HG02571 (cell line): Measurements from ENCODE around the gene ZDHHC16.
A peak's percentile ranks its signal among the peaks of the same experiment; 100 is the strongest.
"Not testable (repeated sequence)": the region's sequence is repeated elsewhere in the genome, so short reads cannot be mapped to it uniquely, and the experiment has no call there.

Experiments
- ATAC-seq: cut with Tn5 transposase; IDR thresholded peaks from one replicate; pipeline ENCODE4 v1.9.1; 2021; ENCODE audit warnings: mild to moderate bottlenecking, moderate library complexity; ENCODE audit not compliant: unreplicated experiment

The ZDHHC16 gene

DNA sequence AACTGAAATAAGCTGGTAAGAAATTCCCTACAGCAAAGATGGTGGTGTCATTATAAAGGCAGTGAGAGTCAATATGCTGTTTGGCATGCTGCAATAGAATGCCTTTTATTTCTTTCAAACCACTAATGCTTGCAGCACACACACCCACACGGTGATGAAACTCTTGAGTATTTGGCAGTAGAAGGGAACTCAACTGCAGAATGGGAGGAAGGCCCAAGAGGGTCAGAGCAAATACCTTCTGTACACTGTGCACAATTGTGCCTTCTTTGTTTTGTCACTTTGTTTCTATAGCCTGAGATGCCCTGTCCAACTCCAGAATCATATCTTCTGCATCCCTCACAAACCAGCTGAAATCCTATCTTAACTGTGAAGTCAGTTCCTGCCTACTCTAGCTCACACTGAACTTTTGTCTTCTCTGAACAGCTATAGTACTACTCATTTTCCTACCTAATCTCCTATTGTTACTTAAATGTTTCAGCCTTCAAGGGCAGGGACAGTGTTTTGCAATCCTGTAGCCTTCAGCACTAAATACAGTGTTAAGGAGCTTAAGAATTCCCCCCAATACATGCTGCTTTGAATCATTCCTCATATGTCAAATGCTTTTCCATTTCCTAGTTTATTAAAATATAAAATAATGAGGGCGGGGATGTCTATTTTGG, 30.1 kb downstream of the ZDHHC16 start:
- ATAC-seq, result no peak

DNA sequence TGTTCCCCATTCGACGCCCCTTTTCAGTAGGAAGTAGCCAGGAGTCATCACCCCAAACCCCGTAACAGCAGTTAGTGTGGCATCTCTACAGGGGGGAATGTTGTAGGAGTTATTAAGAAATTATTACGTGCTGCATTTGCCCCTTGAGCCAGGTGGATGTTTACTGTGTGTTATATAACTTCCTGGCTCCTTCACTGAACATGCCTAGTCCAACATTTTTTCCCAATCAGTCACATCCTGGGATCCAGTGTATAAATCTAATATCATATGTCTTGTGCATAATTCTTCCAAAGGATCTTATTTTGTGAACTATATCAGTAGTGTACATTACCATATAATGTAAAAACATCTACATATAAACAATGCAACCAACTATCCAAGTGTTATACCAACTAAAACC, 33.4 kb downstream of the ZDHHC16 start:
- ATAC-seq, result not testable (repeated sequence)

DNA sequence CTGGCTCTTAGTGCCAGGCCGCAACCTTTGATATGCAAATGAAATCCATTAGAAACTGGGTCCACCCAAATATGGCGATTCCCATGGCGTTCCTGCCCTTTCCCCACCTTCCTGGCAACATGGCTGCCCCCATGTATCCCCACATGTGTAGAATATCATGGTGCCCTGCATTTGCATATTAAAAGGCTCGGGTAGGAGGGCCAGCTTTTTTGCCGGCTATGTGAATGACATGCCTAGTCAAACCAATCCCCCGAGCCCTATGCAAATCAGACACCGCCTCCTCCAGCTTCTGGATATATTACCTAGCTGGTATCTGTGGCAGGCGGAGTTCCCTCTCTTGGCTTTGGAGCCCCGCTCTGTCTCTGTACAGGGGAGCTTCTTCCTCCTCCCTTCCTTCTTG, 34.0 kb downstream of the ZDHHC16 start:
- ATAC-seq, result no peak

DNA sequence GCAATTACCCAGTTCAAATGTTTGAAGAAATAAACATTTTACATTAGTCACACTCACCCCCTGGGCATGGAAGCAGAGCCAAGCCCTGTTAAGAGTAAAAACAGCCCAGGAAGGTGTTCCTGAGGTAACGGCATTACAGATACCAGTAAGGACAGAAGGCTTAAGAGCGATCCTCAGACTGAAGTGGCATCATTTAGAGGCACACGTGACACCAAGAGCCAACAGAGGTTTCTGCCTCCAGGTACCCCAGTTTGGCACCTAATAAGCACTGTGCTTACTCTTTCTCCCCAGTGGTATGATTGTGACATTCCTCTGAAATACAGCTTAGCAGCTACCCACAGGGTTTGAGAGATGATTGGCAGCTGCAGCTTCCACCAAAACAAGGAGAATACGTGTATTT, 35.1 kb downstream of the ZDHHC16 start:
- no peak for ATAC-seq

DNA sequence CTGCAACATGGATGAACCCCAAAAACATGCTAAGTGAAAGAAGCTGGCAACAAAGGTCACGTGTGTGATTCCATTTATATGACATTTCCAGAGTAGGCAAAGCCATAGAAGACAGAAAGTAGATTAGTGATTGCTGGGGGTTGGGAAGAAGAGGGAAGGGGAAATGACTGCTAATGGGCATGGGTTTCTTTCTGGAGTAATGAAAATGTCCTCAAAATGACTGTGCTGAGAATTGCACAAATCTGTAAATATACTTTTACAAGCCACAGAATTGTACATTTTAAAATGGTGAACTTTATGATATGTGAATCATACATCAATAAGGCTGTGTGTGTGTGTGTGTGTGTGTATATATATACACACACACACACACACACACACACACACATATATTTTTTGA, 36.4 kb downstream of the ZDHHC16 start:
- ATAC-seq, result no peak

DNA sequence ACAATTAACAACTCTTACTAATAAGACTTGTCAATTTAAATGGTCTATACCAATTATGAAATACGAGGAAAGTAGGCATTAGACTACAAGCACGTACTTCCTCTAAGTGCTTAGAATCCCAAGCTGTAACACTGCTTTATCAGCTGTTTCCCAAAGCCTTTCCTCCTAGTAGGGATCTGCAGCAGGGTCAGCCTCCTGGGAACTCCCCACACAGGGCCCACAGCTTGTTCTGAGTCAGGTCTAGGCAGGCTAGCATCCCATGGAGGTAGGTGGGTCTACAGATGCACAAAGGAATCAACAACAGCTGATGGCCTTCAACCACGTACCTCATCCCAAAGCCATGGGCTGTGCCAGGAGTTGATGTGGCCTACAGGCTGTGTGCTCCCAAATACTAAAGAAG, 37.5 kb downstream of the ZDHHC16 start:
- ATAC-seq, result no peak

DNA sequence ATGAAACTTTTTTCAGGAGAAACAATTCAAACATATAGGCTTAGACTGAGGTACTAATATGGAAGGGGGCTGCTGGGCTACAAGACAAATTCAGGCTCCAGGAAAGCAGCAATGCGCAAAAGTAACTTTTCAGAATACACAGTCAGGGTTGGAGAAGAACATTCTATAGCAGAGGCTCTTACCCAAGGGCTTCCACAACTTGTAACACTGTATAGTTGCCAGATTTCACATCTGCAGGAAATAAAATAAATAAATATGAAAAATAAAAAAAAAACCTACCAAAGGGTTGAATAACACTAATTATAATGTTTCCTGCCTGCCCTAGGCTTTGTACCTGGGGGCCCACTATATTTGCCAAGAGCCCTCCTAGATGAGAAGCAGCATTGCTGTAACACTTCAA, 37.9 kb downstream of the ZDHHC16 start:
- ATAC-seq, result no peak

DNA sequence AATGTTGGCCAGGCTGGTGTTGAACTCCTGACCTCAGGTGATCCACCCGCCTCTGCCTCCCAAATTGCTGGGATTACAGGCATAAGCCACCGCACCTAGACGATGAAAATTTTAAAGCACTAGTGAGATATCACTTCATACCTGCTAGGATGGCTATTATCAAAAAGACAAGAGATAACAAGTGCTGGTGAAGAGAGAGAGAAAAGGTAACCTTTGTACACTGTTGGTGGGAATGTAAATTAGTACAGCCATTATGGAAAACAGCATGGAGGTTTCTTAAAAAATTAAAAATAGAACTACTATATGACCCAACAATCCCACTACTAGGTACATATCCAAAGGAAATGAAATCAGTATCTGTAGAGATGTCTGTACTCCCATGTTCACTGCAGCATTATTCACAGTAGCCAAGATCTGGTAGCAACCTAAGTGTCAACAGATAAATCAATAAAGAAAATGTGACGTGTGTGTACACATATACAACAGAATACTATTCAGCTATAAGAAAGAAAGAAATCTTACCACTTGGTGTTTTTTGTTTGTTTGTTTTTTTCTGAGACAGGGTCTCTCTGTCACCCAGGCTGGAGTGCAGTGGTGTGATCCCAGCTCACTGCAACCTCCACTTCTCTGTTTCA, 39.8 kb downstream of the ZDHHC16 start:
- ATAC-seq, result no peak

DNA sequence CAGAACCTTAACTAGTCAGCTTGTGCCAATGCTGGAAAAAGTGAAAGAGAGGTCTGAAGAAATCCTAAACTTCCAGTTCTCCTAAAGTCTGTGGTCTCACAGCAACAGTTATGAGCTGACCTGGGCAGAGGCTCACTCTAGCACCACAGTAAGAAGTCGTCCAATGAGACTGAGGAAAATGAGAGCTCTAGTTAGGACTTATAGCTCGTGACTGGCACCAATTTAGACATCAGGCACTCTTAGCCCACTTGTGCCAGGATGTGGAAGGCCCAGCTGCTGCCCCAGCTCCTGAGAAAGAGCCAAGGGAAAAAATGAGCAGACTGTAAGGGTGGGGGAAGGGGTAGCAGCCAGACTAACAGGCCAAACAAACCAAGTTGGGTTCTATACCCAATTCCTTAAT, 44.6 kb downstream of the ZDHHC16 start:
- no peak for ATAC-seq

DNA sequence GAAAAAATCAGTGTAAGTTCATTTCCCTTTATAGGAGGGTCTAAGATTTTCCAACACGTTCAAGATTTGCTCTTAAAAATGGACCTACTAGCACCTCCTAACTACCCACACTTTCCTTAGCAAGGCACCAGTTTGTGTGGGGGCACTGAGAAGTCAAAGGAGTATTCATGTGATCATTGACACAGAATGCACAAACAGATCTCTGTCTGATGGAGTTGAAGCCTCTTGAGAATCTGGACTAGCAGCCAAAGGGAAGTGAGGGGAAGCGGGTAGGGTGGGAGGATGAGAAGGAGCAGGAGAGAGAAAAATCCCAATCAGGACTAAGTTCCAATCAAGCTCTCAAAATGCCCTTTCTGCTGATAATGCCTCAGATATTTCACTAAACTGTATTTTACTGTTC, 48.2 kb downstream of the ZDHHC16 start:
- no peak for ATAC-seq

DNA sequence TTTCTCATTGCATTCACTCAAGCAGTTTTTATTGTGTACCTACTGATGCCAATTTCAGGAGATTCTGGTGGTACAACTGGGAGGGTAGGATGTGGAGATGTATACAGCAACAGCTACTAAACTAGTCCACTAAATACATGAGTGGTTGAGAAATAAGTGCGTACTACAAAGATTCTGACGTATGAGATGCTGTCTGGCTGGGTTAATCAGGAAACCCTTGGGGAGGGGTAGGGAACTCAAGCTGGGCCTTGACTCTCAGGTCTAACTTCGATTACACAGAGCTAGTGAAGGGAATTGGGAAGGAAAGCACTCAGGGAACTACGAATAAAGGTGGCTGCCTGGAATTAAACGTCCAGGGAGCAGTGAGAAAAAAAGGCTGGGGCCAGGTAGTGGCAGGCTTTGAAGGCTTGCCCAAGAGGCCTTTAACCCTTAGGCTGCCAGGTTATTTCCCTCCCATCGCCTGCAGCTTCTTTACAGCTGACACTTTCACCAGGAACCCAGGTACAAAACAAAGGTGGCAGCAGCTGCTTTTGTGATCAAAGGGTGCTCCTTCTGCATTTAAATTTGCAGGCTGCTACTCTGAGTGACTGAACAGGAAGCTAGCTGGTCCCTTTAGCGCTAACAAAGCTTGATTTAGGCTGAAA, 49.0 kb downstream of the ZDHHC16 start:
- no peak for ATAC-seq

DNA sequence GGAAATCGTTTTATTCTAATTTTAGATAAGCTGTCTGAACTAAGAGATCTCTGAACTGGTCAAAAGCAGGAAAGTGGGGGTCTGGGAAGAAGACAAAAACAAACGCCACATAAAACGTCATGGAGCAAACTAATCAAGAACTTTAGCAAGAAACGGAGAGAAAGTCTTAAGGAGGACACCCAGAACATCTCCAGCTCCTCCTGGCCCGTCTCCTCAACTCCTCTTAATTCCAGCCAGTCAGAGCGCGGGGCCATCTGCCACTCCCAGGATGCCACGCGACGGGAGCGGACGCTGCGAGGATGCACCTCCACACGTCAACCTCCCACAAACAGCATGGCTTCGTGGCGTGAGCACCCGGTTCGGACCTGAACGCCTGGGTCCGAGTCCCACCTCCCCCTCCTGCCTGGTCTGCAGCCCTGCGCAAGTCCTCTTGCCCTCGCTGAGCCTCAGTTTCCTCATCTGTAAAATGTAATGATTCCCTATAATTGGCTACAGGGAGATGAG, 51.6 kb downstream of the ZDHHC16 start:
- peak; percentile 23 for ATAC-seq

DNA sequence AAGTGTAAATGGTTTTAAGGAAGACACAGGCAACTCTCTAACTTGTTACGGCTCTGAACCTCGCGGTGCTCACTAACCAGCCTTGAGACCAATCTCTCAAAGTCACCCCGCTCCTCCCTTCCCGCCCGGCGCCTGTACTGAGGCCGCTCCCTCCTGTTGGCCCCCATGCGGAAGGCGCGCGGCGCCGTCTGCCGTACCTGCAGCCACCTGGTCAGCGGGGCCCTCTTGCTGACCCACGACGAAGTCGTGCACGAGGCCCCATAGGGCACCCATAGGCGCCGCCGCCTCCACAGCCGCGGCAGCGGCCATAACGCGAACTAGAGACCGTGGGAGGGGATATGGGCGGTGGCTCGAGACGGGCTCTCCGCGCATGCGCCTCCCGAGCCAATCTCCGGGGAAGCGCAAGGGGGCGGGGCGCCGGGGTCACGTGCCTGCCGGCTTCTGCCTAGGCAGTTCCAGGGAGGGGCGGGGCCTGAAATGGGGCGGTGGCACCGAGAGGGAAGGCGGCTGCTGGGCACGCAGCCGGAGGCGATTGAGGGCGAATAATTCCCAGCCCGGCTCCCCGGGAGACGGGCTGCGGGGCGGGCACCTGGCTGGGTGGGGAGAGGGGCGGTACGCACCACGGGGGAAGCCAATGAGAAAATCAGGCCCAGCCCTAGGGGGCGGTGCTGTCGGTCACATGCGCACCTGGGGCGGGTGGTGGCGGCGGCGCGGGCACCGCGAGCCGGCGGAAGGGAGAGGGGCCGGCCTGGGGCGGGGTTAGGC, 52.3 kb downstream of the ZDHHC16 start, which contains the start of gene MMS19:
MMS19 (minus strand) TSS at position 347 of the 765 bp plus-strand sequence; CDS start at position 309, 38 bp downstream.
- peak; percentile 91 for ATAC-seq

DNA sequence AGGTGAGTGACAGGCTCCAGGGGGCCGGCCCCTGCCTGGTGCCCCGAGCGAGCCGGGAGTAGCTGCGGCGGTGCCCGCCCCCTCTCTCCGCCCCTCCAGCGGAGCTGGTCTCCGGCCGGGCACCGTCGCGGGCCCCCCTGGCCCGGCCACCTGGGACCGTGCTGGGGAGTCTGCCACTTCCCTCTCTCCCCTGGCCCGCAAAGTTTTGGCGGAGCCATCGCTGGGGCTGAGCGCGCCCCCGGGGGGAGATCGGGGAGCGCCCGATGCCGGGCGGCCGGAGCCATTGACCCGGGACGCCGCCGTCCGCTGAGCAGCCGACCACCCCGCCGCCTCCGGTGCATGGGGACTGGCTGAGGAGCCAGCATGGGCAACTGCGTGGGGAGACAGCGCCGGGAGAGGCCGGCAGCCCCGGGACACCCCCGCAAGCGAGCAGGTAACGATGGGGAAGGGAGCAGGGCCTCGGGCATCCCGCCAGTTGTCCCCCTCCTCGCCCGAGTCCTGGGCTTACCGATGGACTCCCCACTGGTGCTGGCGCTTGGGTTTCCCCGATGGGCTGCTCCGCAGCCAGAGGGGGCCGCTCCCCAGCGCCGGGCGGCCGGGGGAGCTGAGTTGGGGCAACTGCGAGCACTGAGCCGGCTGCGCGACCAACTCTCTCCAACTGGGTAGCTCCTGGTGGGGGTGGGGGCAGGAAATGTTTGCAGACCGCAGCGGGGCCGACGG, 53.0 kb downstream of the ZDHHC16 start, which contains the start of gene UBTD1:
UBTD1 (plus strand) TSS at position 84 of the 720 bp plus-strand sequence; CDS start at position 364, 280 bp downstream.
- ATAC-seq, result peak; percentile 9

DNA sequence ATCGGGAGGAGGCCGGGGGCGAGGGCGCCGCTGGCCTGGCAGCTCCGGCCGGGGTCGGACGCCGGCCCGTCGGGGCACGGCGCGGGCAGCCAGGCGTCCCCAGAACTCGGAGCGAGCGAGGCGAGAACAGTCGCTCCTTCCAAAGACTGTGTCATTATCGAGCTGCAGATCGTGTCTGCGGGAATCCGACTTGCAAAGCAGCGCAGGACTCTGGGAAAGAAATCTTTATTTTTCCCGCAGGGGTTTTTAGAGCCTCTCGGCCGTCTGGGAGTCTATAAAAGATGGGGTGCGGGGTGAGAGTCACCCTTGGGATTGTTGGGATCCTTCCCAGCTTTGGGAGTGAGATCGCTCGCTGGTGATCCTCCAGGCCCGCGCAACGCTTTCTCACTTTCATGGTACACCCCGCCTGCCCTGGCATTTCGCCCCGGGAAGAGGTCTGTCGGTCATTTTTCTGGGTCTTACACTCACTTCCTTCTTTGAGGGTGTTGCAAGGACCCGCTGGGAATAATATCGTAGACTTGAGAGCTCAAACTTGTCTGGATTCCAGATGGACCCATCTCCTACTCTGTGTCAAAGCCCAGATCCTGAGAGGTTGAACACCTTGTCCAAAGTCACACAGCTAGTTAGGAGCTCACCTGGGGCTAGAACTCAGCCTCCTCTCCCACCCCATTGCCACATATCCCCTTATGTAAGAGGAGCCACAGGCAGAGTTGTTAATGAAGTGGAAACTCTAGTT, 53.8 kb downstream of the ZDHHC16 start:
- ATAC-seq, result no peak

DNA sequence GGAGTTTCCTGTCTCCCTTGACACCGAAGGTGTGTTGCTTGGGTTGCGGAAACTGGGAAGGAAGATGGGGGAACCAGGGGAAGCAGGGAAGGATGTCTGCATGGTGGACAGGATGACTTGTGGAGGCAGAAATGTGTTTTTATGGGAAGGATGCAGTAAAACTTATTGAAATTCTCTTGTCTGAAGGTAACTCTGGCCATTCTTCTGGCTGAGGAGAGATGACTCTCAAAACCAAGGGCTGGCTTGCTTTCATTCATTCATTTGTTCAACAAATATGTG, 54.3 kb downstream of the ZDHHC16 start:
- ATAC-seq, result no peak

DNA sequence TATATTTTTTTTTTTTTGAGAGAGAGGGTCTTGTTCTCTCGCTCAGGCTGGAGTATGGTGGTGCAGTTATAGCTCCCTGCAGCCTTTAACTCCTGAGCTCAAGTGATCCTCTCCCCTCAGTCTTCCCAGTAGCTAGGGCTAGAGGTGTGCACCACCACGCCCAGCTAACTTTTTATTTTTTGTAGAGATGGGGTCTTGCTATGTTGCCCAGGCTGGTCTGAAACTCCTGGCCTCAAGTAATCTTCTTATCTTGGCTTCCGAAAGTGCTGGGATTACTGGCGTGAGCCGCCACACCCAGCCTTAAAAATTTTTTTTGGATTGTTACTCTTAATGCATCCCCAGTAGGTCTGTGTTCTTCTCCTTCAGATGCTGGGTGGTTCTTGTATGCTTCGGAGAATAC, 56.9 kb downstream of the ZDHHC16 start:
- no peak for ATAC-seq

DNA sequence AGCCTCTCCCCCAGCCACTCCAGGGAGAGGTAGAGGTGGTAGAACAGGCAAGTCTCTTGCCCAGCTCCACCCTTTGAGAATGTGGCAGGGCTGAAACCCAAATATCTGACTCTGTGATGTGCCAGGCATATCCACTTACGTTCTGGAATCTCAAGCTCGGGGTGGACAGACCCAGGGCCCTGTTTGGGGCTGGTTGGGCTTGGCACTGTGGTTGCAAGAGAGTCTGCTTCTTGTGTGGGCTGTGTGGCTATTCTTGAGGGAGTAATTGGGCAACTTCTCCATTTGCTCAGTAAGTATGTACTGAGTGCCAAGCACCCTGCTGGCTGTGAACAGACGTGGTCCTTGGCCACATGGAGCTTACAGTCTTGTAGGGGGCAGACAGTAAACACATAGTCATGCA, 57.4 kb downstream of the ZDHHC16 start:
- ATAC-seq, result no peak

DNA sequence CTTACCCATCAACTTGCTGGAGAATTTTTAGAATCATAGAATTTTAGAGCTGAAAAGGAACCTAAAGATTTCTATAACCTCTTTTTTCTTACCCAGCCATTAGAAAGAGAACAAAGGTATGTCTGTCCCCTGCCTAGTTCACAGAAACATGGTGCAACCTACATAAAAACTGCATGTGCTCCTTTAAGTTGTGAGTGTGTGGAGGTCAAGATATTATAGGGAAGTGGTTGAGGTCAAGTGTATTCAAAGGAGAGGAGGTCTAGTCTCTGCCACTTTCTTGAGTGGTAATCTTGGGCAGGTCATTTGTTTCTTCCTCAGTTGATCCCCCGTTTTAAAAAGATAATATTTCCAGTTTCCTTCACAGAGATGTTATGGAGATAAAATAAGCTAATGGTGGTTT, 59.2 kb downstream of the ZDHHC16 start:
- no peak for ATAC-seq
